Activated T-cell treated with anti-CD3 and anti-CD28 coated beads, Interleukin-2, amount 50 U/mL, for 48 hours (primary cell): Measurements from ENCODE around the gene TRAF1.

Experiments
- DNase-seq, 2 experiments: peaks; one replicate each; pipeline ENCODE4 v3.0.0-alpha.2; 2020

TRAF1 gene

GRCh38 chr9:120922404-120923195, 4.0 kb downstream of the TRAF1 start:
- DNase-seq, result peak; percentile 18

GRCh38 chr9:120921661-120922181, 4.9 kb downstream of the TRAF1 start:
- DNase-seq, result peak; percentile 46 to 52

- DNase-seq, result peak; percentile 56 to 63
Observed at GRCh38 chr9:120920806-120921178, 5.8 kb downstream of the TRAF1 start.

GRCh38 chr9:120919843-120920805, 6.5 kb downstream of the TRAF1 start:
- peak; percentile 25 to 33 for DNase-seq

- DNase-seq, result peak in 1 of 2 experiments; percentile 22
Observed at GRCh38 chr9:120918931-120919842, 7.4 kb downstream of the TRAF1 start.

GRCh38 chr9:120917929-120918762, 8.4 kb downstream of the TRAF1 start:
- DNase-seq, result no peak

- no peak for DNase-seq
Observed at GRCh38 chr9:120916991-120917880, 9.4 kb downstream of the TRAF1 start.

GRCh38 chr9:120916588-120916987, 10.0 kb downstream of the TRAF1 start:
- DNase-seq, result no peak

- DNase-seq, result peak; percentile 43 to 49
Observed at GRCh38 chr9:120915854-120916470, 10.6 kb downstream of the TRAF1 start.

- no peak for DNase-seq
Observed at GRCh38 chr9:120914953-120915352, 11.6 kb downstream of the TRAF1 start.

- DNase-seq, result no peak
Observed at GRCh38 chr9:120914396-120914795, 12.2 kb downstream of the TRAF1 start.

- DNase-seq, result peak; percentile 59 to 60
Observed at GRCh38 chr9:120913647-120914264, 12.8 kb downstream of the TRAF1 start.

GRCh38 chr9:120912958-120913646, 13.5 kb downstream of the TRAF1 start:
- no peak for DNase-seq

GRCh38 chr9:120911295-120911837, 15.2 kb downstream of the TRAF1 start:
- DNase-seq, result no peak

- peak in 1 of 2 experiments; percentile 34 for DNase-seq
Observed at GRCh38 chr9:120910643-120911042, 16.0 kb downstream of the TRAF1 start.

- peak in 1 of 2 experiments; percentile 61 for DNase-seq
Observed at GRCh38 chr9:120909904-120910303, 16.7 kb downstream of the TRAF1 start.

GRCh38 chr9:120905315-120906164, 21.1 kb downstream of the TRAF1 start:
- DNase-seq, result peak; percentile 28 to 41

- DNase-seq, result no peak
Observed at GRCh38 chr9:120904978-120905301, 21.7 kb downstream of the TRAF1 start.
